Esophagus muscularis mucosa (tissue), 4 donors: ENCODE results near the gene ERC2. TPM values are rescaled to one million over a fixed set of nuclear protein-coding genes. Genes with fewer than 3 reads are reported as not detected.

ENCODE experiments used
- DNase-seq: peaks from one replicate; pipeline ENCODE4 v3.0.0-alpha.2; 2017; ENCODE audit errors: extremely low spot score
- H3K27ac ChIP-seq, 4 donors: fragments of 200-600 bp; sonication (generic); replicated peaks in 1 of 4; 1 replicate in 3 of 4; 2 replicates in 1 of 4; pipeline ENCODE4 v1.5.1; 2016 to 2019; ENCODE audit warnings: mild to moderate bottlenecking in 1 of 4
- H3K27me3 ChIP-seq, 4 donors: fragments of 200-600 bp; sonication (generic); one replicate each; pipeline versions ENCODE4 v1.5.1 to v1.6.0; 2016 to 2019
- H3K36me3 ChIP-seq, 4 donors: fragments of 200-600 bp; sonication (generic); one replicate each; pipeline ENCODE4 v1.5.1; 2016 to 2019
- H3K4me1 ChIP-seq, 4 donors: fragments of 200-600 bp; sonication (generic); one replicate each; pipeline ENCODE4 v1.5.1; 2016 to 2019
- H3K4me3 ChIP-seq, 4 donors: fragments of 200-600 bp; sonication (generic); 1 replicate in 2 of 4; 2 replicates in 2 of 4; pipeline ENCODE4 v1.5.1; 2016 to 2019; ENCODE audit warnings: mild to moderate bottlenecking in 4 of 4, moderate library complexity in 1 of 4
- H3K9me3 ChIP-seq, 4 donors: fragments of 200-600 bp; sonication (generic); 1 replicate in 3 of 4; 2 replicates in 1 of 4; pipeline ENCODE4 v1.5.1; 2016 to 2019
- EP300 ChIP-seq: sonication (generic); formaldehyde crosslinking; IDR thresholded peaks from one replicate; pipeline ENCODE4 v1.6.1; 2017; ENCODE audit warnings: antibody characterized with exemption
- POLR2A ChIP-seq: fragments of 450-650 bp; IDR thresholded peaks from one replicate; pipeline ENCODE4 v1.6.1; 2017; ENCODE audit warnings: antibody characterized with exemption, moderate library complexity, mild to moderate bottlenecking, low read depth
- POLR2AphosphoS5 ChIP-seq, 2 donors: sonication (generic); formaldehyde crosslinking; IDR thresholded peaks; one replicate each; pipeline ENCODE4 v1.6.1; 2017; ENCODE audit warnings: antibody characterized with exemption in 2 of 2
- WGBS: methylation state at CpG from one replicate; pipeline ENCODE4 v1.1.5; 2018; 5-methylcytosine and 5-hydroxymethylcytosine counted together
- intact Hi-C: fragments of 100-400 bp; cut with DNase I; formaldehyde crosslinking; loops from one replicate; pipeline ENCODE4 v1.15.1; 2023
- total RNA-seq, 4 donors: library from RNA; depleted of rRNA; stranded (reverse); fragments of >200 nt; gene quantifications; one replicate each; pipeline versions ENCODE4 v1.1.0 to v1.2.1, GENCODE V29; 2016
- TF ChIP-seq, protein P1 (sequence below), 3 experiments: fragments of 200-600 bp in 2 of 3; fragments of 450-650 bp in 1 of 3; sonication (generic) in 2 of 3; IDR thresholded peaks; one replicate each; pipeline ENCODE4 v1.5.1; 2017 to 2019; ENCODE audit warnings: antibody characterized with exemption in 3 of 3, mild to moderate bottlenecking in 2 of 3, moderate library complexity in 1 of 3

ERC2 gene
- total RNA-seq, 4 donors from 2014 or later = 0.42 to 2.0 (median 1.5) TPM

DNA sequence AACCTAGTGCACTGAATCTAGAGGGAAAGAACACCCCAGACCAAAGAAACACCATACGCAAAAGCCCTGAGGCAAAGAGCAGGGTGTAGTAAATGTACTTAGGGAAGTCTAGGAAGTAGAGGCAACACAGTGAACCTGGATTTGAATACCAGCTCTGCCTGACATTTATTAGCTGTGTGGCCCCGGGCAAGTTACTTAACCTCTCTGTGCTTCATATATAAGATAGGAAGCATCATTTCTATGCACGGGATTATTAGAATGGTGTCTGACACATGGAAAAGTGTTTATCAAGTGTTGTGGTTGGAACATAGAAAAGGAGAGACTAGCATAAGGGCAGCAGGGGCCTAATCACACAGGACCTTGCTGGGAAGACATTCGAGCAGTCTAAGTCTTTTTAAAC is 132.2 kb downstream of the ERC2 start:
- WGBS = 82% methylated on average over 4 of the region's 4 CpGs
- Histone ChIP-seq H3K4me3 (no peak overlapping the region), H3K36me3 (no peaks in the 10 kb centered on the region), H3K27ac (no peak overlapping the region), H3K27me3 (no peaks in the 10 kb centered on the region), H3K4me1 (no peaks in the 10 kb centered on the region), H3K9me3 (no peaks in the 10 kb centered on the region)
- TF ChIP-seq POLR2AphosphoS5 (IDR thresholded peaks at IDR 0.05) (no peak), EP300 (no peak)
- TF ChIP-seq, protein P1, sequence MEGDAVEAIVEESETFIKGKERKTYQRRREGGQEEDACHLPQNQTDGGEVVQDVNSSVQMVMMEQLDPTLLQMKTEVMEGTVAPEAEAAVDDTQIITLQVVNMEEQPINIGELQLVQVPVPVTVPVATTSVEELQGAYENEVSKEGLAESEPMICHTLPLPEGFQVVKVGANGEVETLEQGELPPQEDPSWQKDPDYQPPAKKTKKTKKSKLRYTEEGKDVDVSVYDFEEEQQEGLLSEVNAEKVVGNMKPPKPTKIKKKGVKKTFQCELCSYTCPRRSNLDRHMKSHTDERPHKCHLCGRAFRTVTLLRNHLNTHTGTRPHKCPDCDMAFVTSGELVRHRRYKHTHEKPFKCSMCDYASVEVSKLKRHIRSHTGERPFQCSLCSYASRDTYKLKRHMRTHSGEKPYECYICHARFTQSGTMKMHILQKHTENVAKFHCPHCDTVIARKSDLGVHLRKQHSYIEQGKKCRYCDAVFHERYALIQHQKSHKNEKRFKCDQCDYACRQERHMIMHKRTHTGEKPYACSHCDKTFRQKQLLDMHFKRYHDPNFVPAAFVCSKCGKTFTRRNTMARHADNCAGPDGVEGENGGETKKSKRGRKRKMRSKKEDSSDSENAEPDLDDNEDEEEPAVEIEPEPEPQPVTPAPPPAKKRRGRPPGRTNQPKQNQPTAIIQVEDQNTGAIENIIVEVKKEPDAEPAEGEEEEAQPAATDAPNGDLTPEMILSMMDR (IDR thresholded peaks at IDR 0.05) = no peak
- intact Hi-C loops = no loop called here
- DNase-seq = peak; percentile 60

DNA sequence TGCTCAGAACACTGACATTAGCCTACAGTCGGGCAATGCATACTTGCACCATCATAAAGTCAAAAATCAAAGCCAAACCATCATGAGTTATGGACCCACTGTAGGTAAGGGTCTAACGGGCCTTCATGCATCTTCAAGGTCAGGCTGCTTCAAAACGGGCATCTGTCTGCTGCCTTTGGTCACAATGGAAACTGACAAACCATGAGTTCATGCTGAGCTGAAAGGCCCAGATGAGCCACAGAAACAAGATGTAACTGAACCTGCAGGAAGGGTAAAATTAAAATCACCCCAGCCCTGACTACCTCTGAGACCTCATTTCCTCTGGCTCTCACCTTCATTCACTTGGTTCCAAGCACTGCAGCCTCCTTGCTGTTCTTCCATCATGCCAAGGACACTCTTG is 143.8 kb downstream of the ERC2 start:
- no peak overlapping the region for H3K4me3 ChIP-seq
- no peak overlapping the region for H3K27ac ChIP-seq
- WGBS = 100% methylated on average over 3 of the region's 3 CpGs
- TF ChIP-seq EP300 = no peak
- TF ChIP-seq POLR2AphosphoS5 (IDR thresholded peaks at IDR 0.05) = no peak
- TF ChIP-seq POLR2A = no peak
- TF ChIP-seq, protein P1 (IDR thresholded peaks at IDR 0.05) = no peak
- peaks cover 3 to 7% (median 4%) of the 10 kb centered on the region in 4 donors for H3K4me1 ChIP-seq
- H3K36me3 ChIP-seq = no peaks in the 10 kb centered on the region
- intact Hi-C loops = no loop called here
- DNase-seq = no peak
- no peaks in the 10 kb centered on the region for H3K9me3 ChIP-seq
- H3K27me3 ChIP-seq = no peaks in the 10 kb centered on the region

DNA sequence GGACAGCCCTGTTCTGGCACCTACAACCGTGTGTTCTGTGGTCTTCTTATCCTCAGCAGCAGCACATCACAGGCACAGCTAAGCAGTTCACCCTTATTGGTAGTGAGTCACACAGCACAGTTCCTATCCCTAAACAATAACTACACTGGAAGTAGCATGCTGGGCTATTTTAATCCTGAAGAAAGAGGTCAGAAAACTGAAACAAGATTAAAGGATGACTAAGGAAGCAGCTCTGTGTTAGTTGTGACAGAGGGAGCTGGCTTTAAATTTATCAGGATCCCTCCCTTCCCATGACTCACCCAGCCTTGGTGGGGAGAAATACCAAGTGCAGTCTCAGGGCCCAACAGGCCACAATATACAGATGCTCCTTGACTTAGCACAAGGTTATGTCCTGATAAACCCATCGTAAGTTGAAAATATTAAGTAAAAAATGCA is 144.3 kb downstream of the ERC2 start:
- 42% methylated on average over 2 of the region's 2 CpGs for WGBS
- no peak overlapping the region for H3K4me3 ChIP-seq
- H3K27ac ChIP-seq = no peak overlapping the region
- DNase-seq = peak; percentile 74
- H3K9me3 ChIP-seq = no peaks in the 10 kb centered on the region
- intact Hi-C loops = no loop called here
- H3K4me1 ChIP-seq = peaks cover 3 to 7% (median 4%) of the 10 kb centered on the region in 4 donors
- TF ChIP-seq POLR2AphosphoS5 (IDR thresholded peaks at IDR 0.05) (no peak), EP300 (no peak), POLR2A (no peak)
- TF ChIP-seq, protein P1 (IDR thresholded peaks at IDR 0.05) = no peak
- no peaks in the 10 kb centered on the region for H3K27me3 ChIP-seq
- H3K36me3 ChIP-seq = no peaks in the 10 kb centered on the region

DNA sequence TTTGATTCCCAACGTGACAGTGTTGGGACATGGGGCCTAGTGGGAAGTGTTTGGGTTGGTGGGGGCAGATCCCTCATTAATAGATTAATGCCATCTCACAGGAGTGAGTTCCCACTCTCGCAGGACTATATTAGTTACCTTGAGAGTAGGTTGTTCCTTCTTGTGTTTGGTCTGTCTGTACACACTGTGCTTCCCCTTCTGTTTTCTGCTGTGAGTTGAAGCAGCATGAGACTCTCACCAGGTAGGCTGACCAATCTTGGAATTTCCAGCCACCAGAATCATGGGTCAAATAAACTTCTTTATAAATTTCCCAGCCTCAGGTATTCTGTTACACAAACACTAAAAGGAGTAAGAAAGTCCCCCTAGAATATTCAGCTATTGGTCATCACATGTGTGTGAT is 145.4 kb downstream of the ERC2 start:
- no peak for DNase-seq
- peaks cover 3 to 7% (median 4%) of the 10 kb centered on the region in 4 donors for H3K4me1 ChIP-seq
- no peak overlapping the region for H3K27ac ChIP-seq
- H3K36me3 ChIP-seq = no peaks in the 10 kb centered on the region
- H3K4me3 ChIP-seq = no peak overlapping the region
- WGBS = 84% methylated on average over 2 of the region's 2 CpGs
- H3K9me3 ChIP-seq = no peaks in the 10 kb centered on the region
- H3K27me3 ChIP-seq = no peaks in the 10 kb centered on the region
- intact Hi-C loops = no loop called here
- no peak for TF ChIP-seq POLR2AphosphoS5 (IDR thresholded peaks at IDR 0.05)

DNA sequence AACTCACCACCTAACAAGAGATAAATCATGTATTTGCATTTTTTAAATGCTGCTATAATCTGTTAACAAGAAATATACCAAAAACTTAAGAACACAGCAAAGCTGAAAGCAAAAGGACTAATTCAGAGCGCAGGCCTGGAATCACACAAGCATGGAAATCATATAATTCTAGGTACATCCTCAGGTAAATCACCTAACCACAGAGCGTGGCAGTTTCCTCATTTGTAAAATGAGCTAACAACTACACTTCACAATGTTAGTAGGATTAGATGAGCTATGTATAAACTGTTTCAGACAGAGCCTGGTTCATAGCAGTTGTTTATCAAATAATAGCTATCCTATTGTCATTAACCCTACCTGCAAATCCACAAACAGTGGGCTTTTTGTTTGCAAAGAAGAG is 146.4 kb downstream of the ERC2 start:
- H3K36me3 ChIP-seq = no peaks in the 10 kb centered on the region
- intact Hi-C loops = no loop called here
- H3K4me1 ChIP-seq = peaks cover 3 to 7% (median 4%) of the 10 kb centered on the region in 4 donors
- H3K9me3 ChIP-seq = no peaks in the 10 kb centered on the region
- H3K4me3 ChIP-seq = no peak overlapping the region
- TF ChIP-seq POLR2AphosphoS5 (IDR thresholded peaks at IDR 0.05) (no peak), EP300 (no peak), POLR2A (no peak)
- TF ChIP-seq, protein P1 (IDR thresholded peaks at IDR 0.05) = no peak
- no peak for DNase-seq
- 87% methylated on average over 2 of the region's 2 CpGs for WGBS
- no peak overlapping the region for H3K27ac ChIP-seq
- no peaks in the 10 kb centered on the region for H3K27me3 ChIP-seq
